Measurements from ENCODE around the gene CBX6. TPM values are rescaled to one million over a fixed set of nuclear protein-coding genes. Genes with fewer than 3 reads are reported as not detected.

CBX6 gene
- total and polyA plus RNA-seq, 9 of the 15 experiments (the other 6 are each of a cell fraction or from before 2014, with no cell fraction given), result 0.75 to 31.6 (median 8.0) TPM

DNA sequence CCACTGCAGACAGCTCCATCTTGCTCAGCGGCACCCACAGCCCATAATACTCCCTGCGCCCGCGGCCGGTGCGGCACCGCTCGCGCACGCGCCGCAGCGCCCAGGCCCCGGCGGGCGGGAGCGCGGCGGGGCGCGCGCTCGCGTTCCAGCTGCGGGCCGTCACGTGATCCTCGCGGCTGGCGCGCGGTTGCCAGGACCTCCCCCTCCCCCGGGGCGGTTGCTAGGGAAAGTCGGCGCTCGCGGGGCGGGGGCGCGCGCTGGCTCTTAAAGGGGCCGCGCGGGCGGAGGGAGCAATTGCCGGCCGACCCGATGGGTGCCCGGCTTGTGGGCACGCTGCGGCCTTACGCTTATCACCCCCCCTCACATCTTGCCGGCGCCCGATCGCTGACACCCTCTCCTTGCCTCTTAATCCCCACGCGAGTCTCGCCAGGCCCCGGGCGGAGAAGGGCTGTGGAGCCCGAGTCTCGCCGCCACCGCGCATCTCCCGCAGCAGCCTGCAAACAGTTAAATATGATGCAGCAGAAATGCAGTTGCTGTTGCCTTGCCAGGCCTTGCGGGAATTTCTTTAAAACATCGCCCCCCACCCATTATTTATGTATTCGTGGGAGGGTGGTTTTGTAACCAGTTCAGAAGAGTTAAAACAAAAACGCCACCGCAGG, at the start of gene CBX6 (continued):
- TF ChIP-seq, protein P1, sequence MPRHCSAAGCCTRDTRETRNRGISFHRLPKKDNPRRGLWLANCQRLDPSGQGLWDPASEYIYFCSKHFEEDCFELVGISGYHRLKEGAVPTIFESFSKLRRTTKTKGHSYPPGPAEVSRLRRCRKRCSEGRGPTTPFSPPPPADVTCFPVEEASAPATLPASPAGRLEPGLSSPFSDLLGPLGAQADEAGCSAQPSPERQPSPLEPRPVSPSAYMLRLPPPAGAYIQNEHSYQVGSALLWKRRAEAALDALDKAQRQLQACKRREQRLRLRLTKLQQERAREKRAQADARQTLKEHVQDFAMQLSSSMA (CRISPR knock-in tag; IDR thresholded peaks at IDR 0.05), result no peak
- TF ChIP-seq ZNF12 (CRISPR knock-in tag; IDR thresholded peaks at IDR 0.05), result no peak
- no peak for TF ChIP-seq ZNF41 (CRISPR knock-in tag; conservative IDR thresholded peaks at IDR 0.05)
- no peak for TF ChIP-seq ZBTB8A (IDR thresholded peaks at IDR 0.05; ENCODE audit: partially characterized antibody)
- TF ChIP-seq, protein P2, sequence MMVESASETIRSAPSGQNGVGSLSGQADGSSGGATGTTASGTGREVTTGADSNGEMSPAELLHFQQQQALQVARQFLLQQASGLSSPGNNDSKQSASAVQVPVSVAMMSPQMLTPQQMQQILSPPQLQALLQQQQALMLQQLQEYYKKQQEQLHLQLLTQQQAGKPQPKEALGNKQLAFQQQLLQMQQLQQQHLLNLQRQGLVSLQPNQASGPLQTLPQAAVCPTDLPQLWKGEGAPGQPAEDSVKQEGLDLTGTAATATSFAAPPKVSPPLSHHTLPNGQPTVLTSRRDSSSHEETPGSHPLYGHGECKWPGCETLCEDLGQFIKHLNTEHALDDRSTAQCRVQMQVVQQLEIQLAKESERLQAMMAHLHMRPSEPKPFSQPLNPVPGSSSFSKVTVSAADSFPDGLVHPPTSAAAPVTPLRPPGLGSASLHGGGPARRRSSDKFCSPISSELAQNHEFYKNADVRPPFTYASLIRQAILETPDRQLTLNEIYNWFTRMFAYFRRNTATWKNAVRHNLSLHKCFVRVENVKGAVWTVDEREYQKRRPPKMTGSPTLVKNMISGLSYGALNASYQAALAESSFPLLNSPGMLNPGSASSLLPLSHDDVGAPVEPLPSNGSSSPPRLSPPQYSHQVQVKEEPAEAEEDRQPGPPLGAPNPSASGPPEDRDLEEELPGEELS (CRISPR knock-in tag; IDR thresholded peaks at IDR 0.05; ENCODE audit: borderline replicate concordance), result no peak
- TF ChIP-seq MEF2A (IDR thresholded peaks at IDR 0.05; ENCODE audit: control insufficient read depth, low read depth, low read length), result no peak
- TF ChIP-seq, protein P3, sequence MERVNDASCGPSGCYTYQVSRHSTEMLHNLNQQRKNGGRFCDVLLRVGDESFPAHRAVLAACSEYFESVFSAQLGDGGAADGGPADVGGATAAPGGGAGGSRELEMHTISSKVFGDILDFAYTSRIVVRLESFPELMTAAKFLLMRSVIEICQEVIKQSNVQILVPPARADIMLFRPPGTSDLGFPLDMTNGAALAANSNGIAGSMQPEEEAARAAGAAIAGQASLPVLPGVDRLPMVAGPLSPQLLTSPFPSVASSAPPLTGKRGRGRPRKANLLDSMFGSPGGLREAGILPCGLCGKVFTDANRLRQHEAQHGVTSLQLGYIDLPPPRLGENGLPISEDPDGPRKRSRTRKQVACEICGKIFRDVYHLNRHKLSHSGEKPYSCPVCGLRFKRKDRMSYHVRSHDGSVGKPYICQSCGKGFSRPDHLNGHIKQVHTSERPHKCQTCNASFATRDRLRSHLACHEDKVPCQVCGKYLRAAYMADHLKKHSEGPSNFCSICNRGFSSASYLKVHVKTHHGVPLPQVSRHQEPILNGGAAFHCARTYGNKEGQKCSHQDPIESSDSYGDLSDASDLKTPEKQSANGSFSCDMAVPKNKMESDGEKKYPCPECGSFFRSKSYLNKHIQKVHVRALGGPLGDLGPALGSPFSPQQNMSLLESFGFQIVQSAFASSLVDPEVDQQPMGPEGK (CRISPR knock-in tag; IDR thresholded peaks at IDR 0.05; ENCODE audit: borderline replicate concordance), result no peak
- TF ChIP-seq, protein P4, sequence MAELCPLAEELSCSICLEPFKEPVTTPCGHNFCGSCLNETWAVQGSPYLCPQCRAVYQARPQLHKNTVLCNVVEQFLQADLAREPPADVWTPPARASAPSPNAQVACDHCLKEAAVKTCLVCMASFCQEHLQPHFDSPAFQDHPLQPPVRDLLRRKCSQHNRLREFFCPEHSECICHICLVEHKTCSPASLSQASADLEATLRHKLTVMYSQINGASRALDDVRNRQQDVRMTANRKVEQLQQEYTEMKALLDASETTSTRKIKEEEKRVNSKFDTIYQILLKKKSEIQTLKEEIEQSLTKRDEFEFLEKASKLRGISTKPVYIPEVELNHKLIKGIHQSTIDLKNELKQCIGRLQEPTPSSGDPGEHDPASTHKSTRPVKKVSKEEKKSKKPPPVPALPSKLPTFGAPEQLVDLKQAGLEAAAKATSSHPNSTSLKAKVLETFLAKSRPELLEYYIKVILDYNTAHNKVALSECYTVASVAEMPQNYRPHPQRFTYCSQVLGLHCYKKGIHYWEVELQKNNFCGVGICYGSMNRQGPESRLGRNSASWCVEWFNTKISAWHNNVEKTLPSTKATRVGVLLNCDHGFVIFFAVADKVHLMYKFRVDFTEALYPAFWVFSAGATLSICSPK (IDR thresholded peaks at IDR 0.05; ENCODE audit: borderline replicate concordance), result no peak
- TF ChIP-seq, protein P5, sequence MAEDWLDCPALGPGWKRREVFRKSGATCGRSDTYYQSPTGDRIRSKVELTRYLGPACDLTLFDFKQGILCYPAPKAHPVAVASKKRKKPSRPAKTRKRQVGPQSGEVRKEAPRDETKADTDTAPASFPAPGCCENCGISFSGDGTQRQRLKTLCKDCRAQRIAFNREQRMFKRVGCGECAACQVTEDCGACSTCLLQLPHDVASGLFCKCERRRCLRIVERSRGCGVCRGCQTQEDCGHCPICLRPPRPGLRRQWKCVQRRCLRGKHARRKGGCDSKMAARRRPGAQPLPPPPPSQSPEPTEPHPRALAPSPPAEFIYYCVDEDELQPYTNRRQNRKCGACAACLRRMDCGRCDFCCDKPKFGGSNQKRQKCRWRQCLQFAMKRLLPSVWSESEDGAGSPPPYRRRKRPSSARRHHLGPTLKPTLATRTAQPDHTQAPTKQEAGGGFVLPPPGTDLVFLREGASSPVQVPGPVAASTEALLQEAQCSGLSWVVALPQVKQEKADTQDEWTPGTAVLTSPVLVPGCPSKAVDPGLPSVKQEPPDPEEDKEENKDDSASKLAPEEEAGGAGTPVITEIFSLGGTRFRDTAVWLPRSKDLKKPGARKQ (CRISPR knock-in tag; IDR thresholded peaks at IDR 0.05), result no peak
- no peak for TF ChIP-seq KHSRP (IDR thresholded peaks at IDR 0.05)
- no peak for TF ChIP-seq SNIP1 (IDR thresholded peaks at IDR 0.05; ENCODE audit: low read depth)
- no peak for TF ChIP-seq ZBTB17 (CRISPR knock-in tag; IDR thresholded peaks at IDR 0.05)
- TF ChIP-seq ETV5 (CRISPR knock-in tag; IDR thresholded peaks at IDR 0.05; ENCODE audit: low read depth), result 0 out of 2 replicates have a peak, but pooled peaks have one; percentile 22
- no peak for TF ChIP-seq SREBF1 (IDR thresholded peaks at IDR 0.05; ENCODE audit: borderline replicate concordance, low read depth, low read length)
- TF ChIP-seq BHLHE40 (IDR thresholded peaks at IDR 0.05; ENCODE audit: low read length), result peak; percentile 77
- peak; percentile 10; the same call in 1 of the 2 replicates for TF ChIP-seq MAFK (IDR thresholded peaks at IDR 0.05; ENCODE audit: low read length)
- no peak; the same call in 1 of the 2 replicates for TF ChIP-seq SOX6 (IDR thresholded peaks at IDR 0.05)
- peak in 1 of 2 experiments; percentile 43; a peak in 1 of 4 replicates for TF ChIP-seq KDM1A (IDR thresholded peaks at IDR 0.05)
- no peak for TF ChIP-seq ARNT (IDR thresholded peaks at IDR 0.05)
- TF ChIP-seq KDM2B (CRISPR knock-in tag; IDR thresholded peaks at IDR 0.05), result no peak
- peak; percentile 90 for TF ChIP-seq NFE2 (IDR thresholded peaks at IDR 0.05; ENCODE audit: low read depth)

All from K562 (cell line).